Loucy (cell line): ENCODE results near the gene HELB.

Source experiments
- CTCF ChIP-seq: fragments of 200-600 bp; sonication (generic); conservative IDR thresholded peaks from 2 replicates; pipeline ENCODE4 v1.5.1; 2014; ENCODE audit warnings: mild to moderate bottlenecking, antibody characterized with exemption, low read length
- EZH2phosphoT487 ChIP-seq: fragments of 200-600 bp; IDR thresholded peaks from 2 replicates; pipeline ENCODE4 v1.6.1; 2018; ENCODE audit warnings: antibody characterized with exemption, mild to moderate bottlenecking, moderate library complexity, borderline replicate concordance

- TF ChIP-seq CTCF (no peak), EZH2phosphoT487 (no peak)
Measured at GRCh38 chr12:66268562-66268961, 33.7 kb upstream of the HELB start.
